Measurements from ENCODE around the gene RRM1. TPM values are rescaled to one million over a fixed set of nuclear protein-coding genes. Genes with fewer than 3 reads are reported as not detected.
"Not testable (repeated sequence)": the region's sequence is repeated elsewhere in the genome, so short reads cannot be mapped to it uniquely, and the experiment has no call there.

RRM1 gene
- total RNA-seq, 2 donors from 2014 or later = 79.2 to 102 TPM

DNA sequence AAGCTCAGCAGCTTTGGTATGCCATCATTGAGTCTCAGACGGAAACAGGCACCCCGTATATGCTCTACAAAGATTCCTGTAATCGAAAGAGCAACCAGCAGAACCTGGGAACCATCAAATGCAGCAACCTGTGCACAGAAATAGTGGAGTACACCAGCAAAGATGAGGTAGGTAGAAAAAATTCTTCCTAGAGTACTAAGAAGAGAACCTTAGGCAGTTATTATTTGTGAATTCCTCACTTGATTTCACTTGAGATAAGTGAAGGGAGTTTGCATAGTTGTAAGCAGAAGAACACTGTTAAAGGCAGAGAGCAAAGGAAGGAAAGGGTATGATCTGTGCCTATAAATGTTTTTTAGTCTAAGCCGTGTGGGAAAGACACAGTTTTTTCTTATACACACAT lies 28.6 kb downstream of the RRM1 start:
- Histone ChIP-seq H3K27ac (ENCODE audit: low read depth, low read length) (no peak overlapping the region), H3K9me3 (ENCODE audit: control insufficient read depth, low read length) (no peaks in the 10 kb centered on the region), H3K36me3 (ENCODE audit: control insufficient read depth, insufficient read depth, low read length) (peaks cover 70% of the 10 kb centered on the region), H3K27me3 (ENCODE audit: control insufficient read depth, insufficient read depth, low read length, poor library complexity, severe bottlenecking) (no peaks in the 10 kb centered on the region), H3K4me3 (ENCODE audit: low read length) (no peak overlapping the region), H3K4me1 (ENCODE audit: control insufficient read depth, insufficient read depth, low read length) (no peaks in the 10 kb centered on the region), H3K9ac (ENCODE audit: extremely low read depth, low read length, poor library complexity, severe bottlenecking) (no peak overlapping the region)
- peaks cover 5% of the 10 kb centered on the region for H3K4me1 Mint-ChIP-seq
- H3K36me3 Mint-ChIP-seq (ENCODE audit: low read depth) = peaks cover 58% of the 10 kb centered on the region
- 92 to 95% methylated on average over 3 to 4 of the region's 4 CpGs for WGBS, 2 experiments (ENCODE audit: insufficient coverage in 1 of 2, insufficient read length in 1 of 2)
- H3K9me3 Mint-ChIP-seq = no peaks in the 10 kb centered on the region
- H3K27ac Mint-ChIP-seq = no peak overlapping the region
- no peak for DNase-seq
- TF ChIP-seq, protein P1, sequence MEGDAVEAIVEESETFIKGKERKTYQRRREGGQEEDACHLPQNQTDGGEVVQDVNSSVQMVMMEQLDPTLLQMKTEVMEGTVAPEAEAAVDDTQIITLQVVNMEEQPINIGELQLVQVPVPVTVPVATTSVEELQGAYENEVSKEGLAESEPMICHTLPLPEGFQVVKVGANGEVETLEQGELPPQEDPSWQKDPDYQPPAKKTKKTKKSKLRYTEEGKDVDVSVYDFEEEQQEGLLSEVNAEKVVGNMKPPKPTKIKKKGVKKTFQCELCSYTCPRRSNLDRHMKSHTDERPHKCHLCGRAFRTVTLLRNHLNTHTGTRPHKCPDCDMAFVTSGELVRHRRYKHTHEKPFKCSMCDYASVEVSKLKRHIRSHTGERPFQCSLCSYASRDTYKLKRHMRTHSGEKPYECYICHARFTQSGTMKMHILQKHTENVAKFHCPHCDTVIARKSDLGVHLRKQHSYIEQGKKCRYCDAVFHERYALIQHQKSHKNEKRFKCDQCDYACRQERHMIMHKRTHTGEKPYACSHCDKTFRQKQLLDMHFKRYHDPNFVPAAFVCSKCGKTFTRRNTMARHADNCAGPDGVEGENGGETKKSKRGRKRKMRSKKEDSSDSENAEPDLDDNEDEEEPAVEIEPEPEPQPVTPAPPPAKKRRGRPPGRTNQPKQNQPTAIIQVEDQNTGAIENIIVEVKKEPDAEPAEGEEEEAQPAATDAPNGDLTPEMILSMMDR (conservative IDR thresholded peaks at IDR 0.05) = no peak
- H3K27me3 Mint-ChIP-seq (ENCODE audit: insufficient read depth) = no peaks in the 10 kb centered on the region
- H3K4me3 Mint-ChIP-seq = no peak overlapping the region

DNA sequence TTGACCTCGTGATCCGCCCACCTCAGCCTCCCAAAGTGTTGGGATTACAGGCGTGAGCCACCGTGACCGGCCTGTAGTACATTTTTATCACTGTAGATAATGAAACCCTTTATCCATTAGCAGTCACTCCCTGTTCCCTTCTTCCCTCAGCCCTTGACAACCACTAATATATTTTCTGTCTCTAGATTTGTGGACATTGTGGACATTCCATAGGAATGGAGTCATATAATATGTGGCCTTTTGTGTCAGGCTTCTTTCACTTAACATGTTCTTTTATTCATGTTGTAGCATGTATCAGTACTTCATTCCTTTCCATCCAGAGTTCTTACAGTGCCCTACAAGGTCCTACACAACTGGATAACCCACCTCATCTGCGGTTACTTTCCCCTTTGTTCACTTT lies 30.5 kb downstream of the RRM1 start:
- H3K9me3 ChIP-seq (ENCODE audit: control insufficient read depth, low read length) = peaks cover under 1% of the 10 kb centered on the region
- no peak for DNase-seq
- 98 to 100% methylated on average over 4 to 6 of the region's 6 CpGs for WGBS, 2 experiments (ENCODE audit: insufficient coverage in 1 of 2, insufficient read length in 1 of 2)
- no peaks in the 10 kb centered on the region for H3K27me3 ChIP-seq (ENCODE audit: control insufficient read depth, insufficient read depth, low read length, poor library complexity, severe bottlenecking)
- no peak overlapping the region for H3K27ac ChIP-seq (ENCODE audit: low read depth, low read length)
- H3K9ac ChIP-seq (ENCODE audit: extremely low read depth, low read length, poor library complexity, severe bottlenecking) = no peak overlapping the region
- H3K4me3 ChIP-seq (ENCODE audit: low read length) = no peak overlapping the region
- no peaks in the 10 kb centered on the region for H3K4me1 ChIP-seq (ENCODE audit: control insufficient read depth, insufficient read depth, low read length)
- no peaks in the 10 kb centered on the region for H3K9me3 Mint-ChIP-seq
- H3K4me1 Mint-ChIP-seq = peaks cover 5% of the 10 kb centered on the region
- TF ChIP-seq, protein P1 (conservative IDR thresholded peaks at IDR 0.05) = no peak
- peaks cover 55% of the 10 kb centered on the region for H3K36me3 Mint-ChIP-seq (ENCODE audit: low read depth)
- peaks cover 77% of the 10 kb centered on the region for H3K36me3 ChIP-seq (ENCODE audit: control insufficient read depth, insufficient read depth, low read length)
- H3K4me3 Mint-ChIP-seq = no peak overlapping the region
- no peaks in the 10 kb centered on the region for H3K27me3 Mint-ChIP-seq (ENCODE audit: insufficient read depth)
- H3K27ac Mint-ChIP-seq = no peak overlapping the region

DNA sequence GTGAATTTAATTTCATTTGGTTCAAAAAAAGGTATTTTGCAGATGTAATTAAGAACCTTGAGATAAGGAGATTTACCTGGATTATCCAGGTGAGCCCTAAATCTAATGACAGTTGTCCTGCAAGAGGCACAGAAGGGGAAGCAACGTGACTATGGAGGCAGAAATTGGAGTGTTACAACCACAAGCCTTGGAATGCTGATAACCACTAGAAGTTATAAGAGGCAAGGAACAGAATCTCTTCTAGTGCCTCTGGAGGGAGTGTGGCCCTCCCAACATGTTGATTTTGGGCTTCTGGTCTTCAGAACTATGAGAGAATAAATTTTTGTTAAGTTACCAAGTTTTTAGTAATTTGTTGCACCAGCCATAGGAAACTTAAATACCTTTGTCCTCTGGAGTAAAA lies 32.8 kb downstream of the RRM1 start:
- Histone ChIP-seq H3K9me3 (ENCODE audit: control insufficient read depth, low read length) (peaks cover 4% of the 10 kb centered on the region), H3K27ac (ENCODE audit: low read depth, low read length) (no peak overlapping the region), H3K27me3 (ENCODE audit: control insufficient read depth, insufficient read depth, low read length, poor library complexity, severe bottlenecking) (no peaks in the 10 kb centered on the region), H3K4me1 (ENCODE audit: control insufficient read depth, insufficient read depth, low read length) (no peaks in the 10 kb centered on the region), H3K9ac (ENCODE audit: extremely low read depth, low read length, poor library complexity, severe bottlenecking) (no peak overlapping the region), H3K36me3 (ENCODE audit: control insufficient read depth, insufficient read depth, low read length) (peaks cover 80% of the 10 kb centered on the region), H3K4me3 (ENCODE audit: low read length) (no peak overlapping the region)
- H3K36me3 Mint-ChIP-seq (ENCODE audit: low read depth) = peaks cover 54% of the 10 kb centered on the region
- no peak overlapping the region for H3K27ac Mint-ChIP-seq
- H3K4me1 Mint-ChIP-seq = peaks cover 5% of the 10 kb centered on the region
- TF ChIP-seq, protein P1 (conservative IDR thresholded peaks at IDR 0.05) = no peak
- H3K9me3 Mint-ChIP-seq = no peaks in the 10 kb centered on the region
- H3K27me3 Mint-ChIP-seq (ENCODE audit: insufficient read depth) = no peaks in the 10 kb centered on the region
- no peak overlapping the region for H3K4me3 Mint-ChIP-seq
- 88 to 90% methylated on average over 1 of the region's 1 CpG for WGBS, 2 experiments (ENCODE audit: insufficient coverage in 1 of 2, insufficient read length in 1 of 2)
- DNase-seq = no peak

DNA sequence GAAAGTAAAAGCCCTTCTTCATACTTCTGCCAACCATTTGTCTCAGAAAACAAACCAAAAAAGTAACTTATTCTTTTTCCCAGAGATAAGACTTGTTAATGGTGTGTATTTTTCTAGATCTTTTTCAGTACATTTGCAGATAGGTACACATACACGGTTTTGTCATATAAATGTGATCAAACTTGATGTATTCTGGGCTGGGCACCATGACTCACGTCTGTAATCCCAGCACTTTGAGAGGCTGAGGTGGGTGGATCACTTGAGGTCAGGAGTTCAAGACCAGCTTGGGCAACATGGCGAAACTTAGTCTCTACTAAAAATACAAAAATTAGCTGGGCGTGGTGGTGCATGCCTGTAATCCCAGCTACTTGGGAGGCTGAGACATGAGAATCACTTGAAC lies 35.6 kb downstream of the RRM1 start:
- H3K27ac Mint-ChIP-seq; H3K27me3 Mint-ChIP-seq (ENCODE audit: insufficient read depth); H3K9me3 Mint-ChIP-seq; H3K27ac ChIP-seq (ENCODE audit: low read depth, low read length); DNase-seq; H3K4me1 ChIP-seq (ENCODE audit: control insufficient read depth, insufficient read depth, low read length); H3K27me3 ChIP-seq (ENCODE audit: control insufficient read depth, insufficient read depth, low read length, poor library complexity, severe bottlenecking); H3K9ac ChIP-seq (ENCODE audit: extremely low read depth, low read length, poor library complexity, severe bottlenecking); H3K4me1 Mint-ChIP-seq; H3K4me3 ChIP-seq (ENCODE audit: low read length); H3K4me3 Mint-ChIP-seq; H3K9me3 ChIP-seq (ENCODE audit: control insufficient read depth, low read length): not testable (repeated sequence)
- WGBS, 2 experiments (ENCODE audit: insufficient coverage in 1 of 2, insufficient read length in 1 of 2) = 96 to 100% methylated on average over 3 to 4 of the region's 4 CpGs
- peaks cover 91% of the 10 kb centered on the region for H3K36me3 ChIP-seq (ENCODE audit: control insufficient read depth, insufficient read depth, low read length)
- H3K36me3 Mint-ChIP-seq (ENCODE audit: low read depth) = peaks cover 56% of the 10 kb centered on the region

Data from endodermal cell (in vitro differentiated cells).